ENCODE results near the gene EHBP1. TPM values are rescaled to one million over a fixed set of nuclear protein-coding genes. Genes with fewer than 3 reads are reported as not detected.

Gene EHBP1
- total and polyA plus RNA-seq, 2 experiments from 2014 or later: 11.7 to 30.8 TPM

GRCh38 chr2:62725712-62726055, 20.2 kb downstream of the EHBP1 start:
- DNase-seq (ENCODE audit: low read depth in 1 of 2, low spot score in 1 of 2): no peak
- TF ChIP-seq CTCF (IDR thresholded peaks at IDR 0.05; ENCODE audit: low read depth, low read length): no peak
- Histone ChIP-seq H3K36me3 (no peaks in the 10 kb centered on the region), H3K9me3 (ENCODE audit: low read depth) (no peaks in the 10 kb centered on the region), H3K4me3 (no peak overlapping the region), H3K27me3 (no peaks in the 10 kb centered on the region), H3K4me1 (ENCODE audit: low read depth) (peaks cover 11% of the 10 kb centered on the region), H3K27ac (no peak overlapping the region)

- Histone ChIP-seq H3K27ac (peak overlapping the region; percentile 62), H3K4me1 (ENCODE audit: low read depth) (peaks cover 11% of the 10 kb centered on the region), H3K9me3 (ENCODE audit: low read depth) (no peaks in the 10 kb centered on the region), H3K27me3 (no peaks in the 10 kb centered on the region), H3K36me3 (no peaks in the 10 kb centered on the region), H3K4me3 (no peak overlapping the region)
- TF ChIP-seq CTCF (IDR thresholded peaks at IDR 0.05; ENCODE audit: low read depth, low read length): no peak
- DNase-seq (ENCODE audit: low read depth in 1 of 2, low spot score in 1 of 2): no peak
These were observed 21.9 kb downstream of the EHBP1 start for GRCh38 chr2:62727259-62727867.

- no peaks in the 10 kb centered on the region for H3K27me3 ChIP-seq
- no peak overlapping the region for H3K4me3 ChIP-seq
- no peaks in the 10 kb centered on the region for H3K9me3 ChIP-seq (ENCODE audit: low read depth)
- DNase-seq (ENCODE audit: low read depth in 1 of 2, low spot score in 1 of 2): no peak
- no peak for TF ChIP-seq CTCF (IDR thresholded peaks at IDR 0.05; ENCODE audit: low read depth, low read length)
- H3K4me1 ChIP-seq (ENCODE audit: low read depth): peaks cover 11% of the 10 kb centered on the region
- H3K36me3 ChIP-seq: no peaks in the 10 kb centered on the region
- peak overlapping the region; percentile 62 for H3K27ac ChIP-seq
These were observed 22.5 kb downstream of the EHBP1 start for GRCh38 chr2:62727876-62728566.

GRCh38 chr2:62731275-62731674, 25.8 kb downstream of the EHBP1 start:
- DNase-seq (ENCODE audit: low read depth in 1 of 2, low spot score in 1 of 2): no peak
- H3K27ac ChIP-seq: no peak overlapping the region
- no peaks in the 10 kb centered on the region for H3K27me3 ChIP-seq
- peaks cover 11% of the 10 kb centered on the region for H3K4me1 ChIP-seq (ENCODE audit: low read depth)
- no peaks in the 10 kb centered on the region for H3K36me3 ChIP-seq
- H3K4me3 ChIP-seq: no peak overlapping the region
- TF ChIP-seq CTCF (IDR thresholded peaks at IDR 0.05; ENCODE audit: low read depth, low read length): no peak
- no peaks in the 10 kb centered on the region for H3K9me3 ChIP-seq (ENCODE audit: low read depth)

- Histone ChIP-seq H3K9me3 (ENCODE audit: low read depth) (no peaks in the 10 kb centered on the region), H3K27ac (no peak overlapping the region), H3K4me1 (ENCODE audit: low read depth) (peaks cover 17% of the 10 kb centered on the region), H3K4me3 (no peak overlapping the region), H3K27me3 (no peaks in the 10 kb centered on the region), H3K36me3 (no peaks in the 10 kb centered on the region)
- DNase-seq (ENCODE audit: low read depth in 1 of 2, low spot score in 1 of 2): no peak
- no peak for TF ChIP-seq CTCF (IDR thresholded peaks at IDR 0.05; ENCODE audit: low read depth, low read length)
These were observed 26.8 kb downstream of the EHBP1 start for GRCh38 chr2:62732262-62732777.
